ENCODE results near the gene SEMA6A.
A peak's percentile ranks its signal among the peaks of the same experiment; 100 is the strongest.

SEMA6A gene

GRCh38 chr5:116396476-116397099, 178.0 kb downstream of the SEMA6A start:
- no peak for DNase-seq

- DNase-seq = no peak
Measured at GRCh38 chr5:116395631-116396203, 178.9 kb downstream of the SEMA6A start.

- no peak for DNase-seq
Measured at GRCh38 chr5:116395226-116395625, 179.4 kb downstream of the SEMA6A start.

GRCh38 chr5:116394186-116394867, 180.3 kb downstream of the SEMA6A start:
- peak in 1 of 2 donors; percentile 1 for DNase-seq

All from inflammatory macrophage treated with lipopolysaccharide for 1 hour (primary cell).